GM18517 (cell line): ENCODE results near the gene UBE3B.

Experiments
- ATAC-seq: cut with Tn5 transposase; IDR thresholded peaks from one replicate; pipeline ENCODE4 v1.9.1; 2021; ENCODE audit warnings: mild to moderate bottlenecking, moderate library complexity; ENCODE audit not compliant: unreplicated experiment

UBE3B gene

GRCh38 chr12:109448707-109449390, 28.6 kb upstream of the UBE3B start:
- ATAC-seq, result no peak

GRCh38 chr12:109449845-109450532, 27.4 kb upstream of the UBE3B start:
- no peak for ATAC-seq

DNA sequence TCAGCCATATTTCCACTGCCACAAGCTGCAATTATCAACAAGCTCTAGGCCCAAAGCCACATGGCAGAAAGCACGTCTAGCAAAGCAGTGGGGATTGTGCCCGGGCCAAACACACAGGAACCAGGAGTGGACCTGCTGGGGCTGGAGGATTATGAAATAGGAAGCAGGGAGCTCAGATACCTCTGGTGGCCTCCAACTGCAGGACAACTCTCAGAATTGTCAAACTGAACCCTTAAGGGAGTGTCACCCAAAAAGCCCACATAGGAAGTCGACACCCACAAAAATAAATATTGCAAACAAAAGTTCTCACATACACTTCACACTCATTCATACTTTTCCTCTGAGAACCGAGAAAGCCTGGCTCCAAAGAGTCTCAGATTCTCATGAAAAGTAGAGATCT, 26.5 kb upstream of the UBE3B start:
- no peak for ATAC-seq

- no peak for ATAC-seq
These were observed 26.0 kb upstream of the UBE3B start for GRCh38 chr12:109451400-109451799.

- no peak for ATAC-seq
These were observed 24.9 kb upstream of the UBE3B start for GRCh38 chr12:109452489-109452888.

- no peak for ATAC-seq
These were observed 21.7 kb upstream of the UBE3B start for GRCh38 chr12:109455706-109456105.

- no peak for ATAC-seq
These were observed 19.3 kb upstream of the UBE3B start for GRCh38 chr12:109458086-109458485.

DNA sequence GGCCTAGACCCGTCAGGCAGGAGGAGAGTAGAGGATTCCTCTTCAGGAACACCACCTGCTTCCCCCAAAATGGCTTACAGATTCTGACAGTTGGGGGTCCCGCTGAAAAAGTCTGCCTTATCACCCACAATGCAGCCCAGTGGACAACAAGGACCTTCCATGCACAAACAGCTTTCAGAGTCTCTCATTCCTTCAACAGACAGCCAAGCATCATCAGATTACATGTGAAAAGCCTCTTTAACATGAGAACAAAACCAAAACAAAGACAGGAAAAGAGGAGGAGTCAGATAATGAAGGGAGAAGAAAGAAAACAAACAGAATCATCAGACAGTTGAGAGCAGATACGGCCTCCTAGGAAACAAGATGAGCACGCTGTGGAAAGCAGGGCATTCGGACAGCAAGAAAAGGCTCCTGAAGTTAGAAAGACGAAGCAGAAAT, 18.6 kb upstream of the UBE3B start:
- ATAC-seq, result no peak

DNA sequence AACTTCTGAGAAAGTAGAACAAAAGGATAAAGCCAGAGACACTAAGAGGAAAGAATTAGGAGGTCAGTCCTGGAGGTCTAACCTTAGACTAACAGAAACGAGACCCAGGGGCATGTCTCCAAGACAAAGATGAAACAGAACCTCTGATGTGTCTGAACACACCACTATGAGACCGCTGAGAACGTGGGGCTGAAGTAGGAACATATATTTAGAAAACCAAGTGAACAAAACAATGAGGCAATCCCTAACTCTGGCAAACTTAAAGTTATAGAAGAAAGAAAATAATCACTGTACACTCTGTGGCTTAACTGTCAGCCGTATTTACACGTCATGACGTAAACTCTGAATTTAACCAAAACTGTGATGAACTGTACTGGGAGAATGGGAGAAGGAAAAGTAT, 18.2 kb upstream of the UBE3B start:
- no peak for ATAC-seq

GRCh38 chr12:109460538-109460937, 16.9 kb upstream of the UBE3B start:
- ATAC-seq, result no peak

DNA sequence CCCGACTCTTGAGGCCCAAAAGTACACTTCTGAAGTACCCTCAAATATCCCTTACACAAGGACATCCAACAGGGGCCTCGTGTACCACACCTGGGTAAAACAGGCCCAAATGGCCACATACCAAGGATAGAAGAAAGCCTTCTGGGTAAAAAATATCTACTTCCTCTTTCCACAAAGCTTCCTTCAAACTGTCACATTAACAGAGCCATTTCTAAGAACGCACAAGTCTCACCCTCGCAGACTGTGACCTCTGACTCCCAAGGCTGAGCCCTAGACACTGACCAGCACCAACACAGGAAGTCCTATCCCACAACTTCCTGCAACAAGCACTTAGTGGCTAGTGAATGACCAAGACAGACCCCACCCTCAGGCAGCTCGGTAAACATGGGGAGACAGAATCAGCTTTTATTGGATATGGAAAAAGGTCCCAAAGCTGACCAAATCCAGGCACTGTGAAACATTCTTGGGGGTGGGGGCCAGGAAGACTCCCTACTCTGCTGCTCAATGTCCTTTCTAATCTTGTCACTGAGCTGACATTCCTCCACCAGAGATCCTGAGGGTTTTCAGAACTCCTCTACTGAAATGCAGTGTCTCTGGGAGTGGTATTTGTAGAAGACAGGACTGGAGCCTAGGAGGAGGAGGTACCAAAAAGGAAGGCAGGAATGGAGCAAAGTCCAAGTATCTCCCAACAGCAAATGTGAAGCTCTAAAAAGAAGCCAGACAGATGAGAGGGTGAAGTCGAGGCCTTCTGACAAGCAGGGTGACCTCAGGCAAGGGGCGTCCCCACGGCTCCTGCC, 16.2 kb upstream of the UBE3B start:
- no peak for ATAC-seq

- ATAC-seq, result no peak
These were observed 15.3 kb upstream of the UBE3B start for GRCh38 chr12:109461846-109462756.

- no peak for ATAC-seq
These were observed 14.4 kb upstream of the UBE3B start for GRCh38 chr12:109462868-109463692.

DNA sequence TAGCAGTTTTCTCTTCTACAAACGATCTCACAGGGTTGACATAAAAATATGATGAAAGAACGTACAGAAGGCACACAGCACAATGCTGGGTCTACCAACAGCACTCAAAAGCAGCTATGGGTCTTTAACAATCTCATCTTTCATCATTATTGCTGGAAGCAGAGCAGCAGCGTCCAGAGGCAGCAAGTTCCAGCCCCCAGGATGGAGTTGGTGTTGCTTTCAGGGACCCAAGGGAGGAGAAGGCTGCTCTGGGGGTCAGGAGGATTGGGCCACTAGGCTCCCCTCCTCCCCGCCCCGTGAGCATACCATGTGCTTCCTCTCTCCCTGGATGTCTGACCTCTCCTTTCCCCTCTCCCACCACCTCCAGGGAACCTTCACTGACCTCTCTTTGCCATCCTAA, 13.7 kb upstream of the UBE3B start:
- ATAC-seq, result no peak

DNA sequence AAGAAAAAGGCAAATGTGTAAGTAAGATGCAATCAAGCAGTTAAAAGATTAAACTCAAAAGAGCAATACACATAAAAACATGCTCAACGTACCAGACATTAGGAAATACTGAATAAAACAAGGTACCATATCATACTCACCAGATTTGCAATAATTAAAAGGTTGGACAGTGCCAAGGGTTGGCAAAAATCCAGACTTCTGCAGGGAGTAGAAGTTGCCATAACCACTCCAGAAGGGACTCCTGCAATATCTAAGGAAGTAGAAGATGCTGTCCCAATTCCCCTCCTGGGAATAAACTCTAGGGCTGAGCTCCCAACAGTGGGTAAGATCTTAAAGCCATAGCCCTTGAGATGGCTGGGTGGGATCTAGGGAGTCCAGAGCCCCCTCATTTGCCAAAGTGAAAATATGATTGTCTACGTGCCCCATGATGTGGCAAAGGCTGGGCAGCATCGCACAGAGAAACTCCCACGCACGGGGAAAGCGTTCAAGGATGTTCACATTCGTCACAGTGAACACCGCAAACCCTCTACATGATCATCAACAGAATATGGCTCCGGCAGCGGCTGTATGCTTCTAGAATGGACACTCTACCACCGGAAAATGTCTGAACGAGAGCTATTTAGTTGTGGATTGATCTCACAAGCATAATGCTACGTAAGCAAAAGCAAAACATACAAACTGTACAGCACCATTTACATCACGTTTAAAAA, 12.6 kb upstream of the UBE3B start:
- no peak for ATAC-seq

- no peak for ATAC-seq
These were observed 11.1 kb upstream of the UBE3B start for GRCh38 chr12:109466305-109466704.

DNA sequence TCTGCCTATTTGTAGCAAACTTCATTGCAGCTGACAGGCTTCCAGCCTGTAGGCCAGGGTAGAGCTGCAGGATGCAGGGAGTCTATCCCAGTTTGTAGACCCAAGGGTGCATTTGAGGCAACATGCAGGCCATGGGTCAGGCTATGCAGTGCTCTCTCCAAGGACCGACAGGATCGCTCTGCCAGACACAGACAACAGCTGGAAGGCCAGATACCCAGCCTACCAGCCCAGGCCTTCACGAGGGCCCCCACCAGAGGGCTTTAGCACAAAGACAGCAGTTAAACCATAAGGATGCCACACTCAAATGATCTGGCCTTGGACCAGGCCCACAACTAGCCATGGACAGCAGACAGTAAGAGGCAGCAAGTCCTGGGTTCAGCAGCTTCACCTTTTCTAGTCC, 10.6 kb upstream of the UBE3B start:
- ATAC-seq, result no peak

GRCh38 chr12:109467978-109468676, 9.3 kb upstream of the UBE3B start:
- no peak for ATAC-seq

DNA sequence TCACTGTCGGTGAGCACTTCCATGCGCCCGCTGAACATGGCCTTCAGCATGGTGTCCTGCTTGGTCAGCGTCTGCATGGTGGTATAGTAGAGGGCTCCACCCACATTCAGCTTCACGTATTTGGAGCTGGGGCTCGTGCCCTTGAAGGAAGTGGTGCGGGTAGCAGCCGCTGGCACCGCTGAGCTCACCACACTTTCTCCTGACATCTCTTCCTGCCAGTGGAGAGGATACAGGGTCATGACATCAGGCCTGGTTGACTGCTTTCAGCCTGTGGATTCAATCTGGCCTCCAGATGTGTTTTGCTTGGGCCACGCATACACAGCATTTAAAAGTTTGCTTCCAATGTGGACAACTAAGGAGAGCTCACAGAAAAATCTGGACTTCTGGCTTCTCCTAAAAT, 7.9 kb upstream of the UBE3B start:
- ATAC-seq, result no peak
